Prostate gland (tissue), 2 donors: ENCODE results near the gene PUS10. TPM values are rescaled to one million over a fixed set of nuclear protein-coding genes. Genes with fewer than 3 reads are reported as not detected.
"Not testable (repeated sequence)": the region's sequence is repeated elsewhere in the genome, so short reads cannot be mapped to it uniquely, and the experiment has no call there.

Experiments used
- DNase-seq: peaks from one replicate; pipeline ENCODE4 v3.0.0-alpha.2; 2019; ENCODE audit warnings: low spot score
- H3K27ac ChIP-seq, 2 donors: fragments of 200-600 bp; sonication (generic); 2 replicates each; pipeline ENCODE4 v1.5.1; 2017 to 2019
- H3K27me3 ChIP-seq: fragments of 200-600 bp; sonication (generic); replicated peaks from 2 replicates; pipeline ENCODE4 v1.5.1; 2019; ENCODE audit not compliant: insufficient read depth
- H3K36me3 ChIP-seq, 2 donors: fragments of 200-600 bp; sonication (generic); 1 replicate in 1 of 2; 2 replicates in 1 of 2; pipeline versions ENCODE4 v1.5.1 to v1.8.1; 2017 to 2019
- H3K4me1 ChIP-seq: fragments of 200-600 bp; sonication (generic); replicated peaks from 2 replicates; pipeline ENCODE4 v1.5.1; 2019
- H3K4me3 ChIP-seq, 2 donors: fragments of 200-600 bp; sonication (generic); 2 replicates each; pipeline ENCODE4 v1.5.1; 2017 to 2019
- H3K9me3 ChIP-seq: fragments of 200-600 bp; sonication (generic); 2 replicates; pipeline ENCODE4 v1.5.1; 2017
- POLR2A ChIP-seq: fragments of 450-650 bp; IDR thresholded peaks from one replicate; pipeline ENCODE4 v1.6.1; 2016; ENCODE audit warnings: antibody characterized with exemption, mild to moderate bottlenecking
- POLR2AphosphoS5 ChIP-seq: sonication (generic); formaldehyde crosslinking; IDR thresholded peaks from one replicate; pipeline ENCODE4 v1.6.1; 2017; ENCODE audit warnings: antibody characterized with exemption
- WGBS: methylation state at CpG from one replicate; pipeline ENCODE4 v1.1.5; 2018; 5-methylcytosine and 5-hydroxymethylcytosine counted together
- intact Hi-C: fragments of 100-400 bp; cut with DNase I; formaldehyde crosslinking; loops from one replicate; pipeline ENCODE4 v1.14.2; 2022
- total RNA-seq, 2 donors: library from RNA; depleted of rRNA; stranded (reverse); fragments of >200 nt; gene quantifications; one replicate each; pipeline ENCODE4 v1.1.0, GENCODE V29; 2016
- TF ChIP-seq, protein P1 (sequence below), 4 experiments: fragments of 200-600 bp in 2 of 4; fragments of 450-650 bp in 2 of 4; sonication (generic) in 2 of 4; IDR thresholded peaks; 1 replicate in 3 of 4; 2 replicates in 1 of 4; pipeline ENCODE4 v1.5.1; 2016 to 2019; ENCODE audit warnings: antibody characterized with exemption in 4 of 4, mild to moderate bottlenecking in 2 of 4, moderate library complexity in 2 of 4

The PUS10 gene
- total RNA-seq, 2 donors from 2014 or later = 5.6 to 10.1 TPM

DNA sequence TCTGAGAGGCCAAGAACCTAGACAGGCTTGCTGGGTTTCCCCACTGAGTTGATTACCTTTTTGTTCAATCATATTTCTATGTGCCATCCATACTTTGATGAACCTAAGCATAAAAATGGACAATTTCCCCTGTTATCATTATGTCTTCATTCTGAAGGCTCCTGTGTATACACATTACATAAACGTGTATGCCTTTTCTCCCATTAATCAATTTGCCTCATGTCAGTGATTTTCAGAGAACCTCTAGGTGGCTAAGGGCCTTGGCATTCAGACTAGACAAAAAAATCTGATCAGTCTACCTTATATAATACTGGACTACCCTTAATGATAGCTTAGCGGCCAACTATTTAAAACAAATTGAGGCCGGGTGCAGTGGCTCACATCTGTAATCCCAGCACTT, 4.7 kb downstream of the PUS10 start:
- no peaks in the 10 kb centered on the region for H3K36me3 ChIP-seq
- no peaks in the 10 kb centered on the region for H3K9me3 ChIP-seq
- H3K27me3 ChIP-seq = no peaks in the 10 kb centered on the region
- no peak overlapping the region for H3K4me3 ChIP-seq
- TF ChIP-seq, protein P1, sequence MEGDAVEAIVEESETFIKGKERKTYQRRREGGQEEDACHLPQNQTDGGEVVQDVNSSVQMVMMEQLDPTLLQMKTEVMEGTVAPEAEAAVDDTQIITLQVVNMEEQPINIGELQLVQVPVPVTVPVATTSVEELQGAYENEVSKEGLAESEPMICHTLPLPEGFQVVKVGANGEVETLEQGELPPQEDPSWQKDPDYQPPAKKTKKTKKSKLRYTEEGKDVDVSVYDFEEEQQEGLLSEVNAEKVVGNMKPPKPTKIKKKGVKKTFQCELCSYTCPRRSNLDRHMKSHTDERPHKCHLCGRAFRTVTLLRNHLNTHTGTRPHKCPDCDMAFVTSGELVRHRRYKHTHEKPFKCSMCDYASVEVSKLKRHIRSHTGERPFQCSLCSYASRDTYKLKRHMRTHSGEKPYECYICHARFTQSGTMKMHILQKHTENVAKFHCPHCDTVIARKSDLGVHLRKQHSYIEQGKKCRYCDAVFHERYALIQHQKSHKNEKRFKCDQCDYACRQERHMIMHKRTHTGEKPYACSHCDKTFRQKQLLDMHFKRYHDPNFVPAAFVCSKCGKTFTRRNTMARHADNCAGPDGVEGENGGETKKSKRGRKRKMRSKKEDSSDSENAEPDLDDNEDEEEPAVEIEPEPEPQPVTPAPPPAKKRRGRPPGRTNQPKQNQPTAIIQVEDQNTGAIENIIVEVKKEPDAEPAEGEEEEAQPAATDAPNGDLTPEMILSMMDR (IDR thresholded peaks at IDR 0.05) = no peak
- no peak for TF ChIP-seq POLR2AphosphoS5
- TF ChIP-seq POLR2A = no peak
- intact Hi-C loops = no loop called here
- H3K27ac ChIP-seq = no peak overlapping the region
- 67% methylated on average over 3 of the region's 3 CpGs for WGBS
- H3K4me1 ChIP-seq = no peaks in the 10 kb centered on the region
- DNase-seq = no peak

DNA sequence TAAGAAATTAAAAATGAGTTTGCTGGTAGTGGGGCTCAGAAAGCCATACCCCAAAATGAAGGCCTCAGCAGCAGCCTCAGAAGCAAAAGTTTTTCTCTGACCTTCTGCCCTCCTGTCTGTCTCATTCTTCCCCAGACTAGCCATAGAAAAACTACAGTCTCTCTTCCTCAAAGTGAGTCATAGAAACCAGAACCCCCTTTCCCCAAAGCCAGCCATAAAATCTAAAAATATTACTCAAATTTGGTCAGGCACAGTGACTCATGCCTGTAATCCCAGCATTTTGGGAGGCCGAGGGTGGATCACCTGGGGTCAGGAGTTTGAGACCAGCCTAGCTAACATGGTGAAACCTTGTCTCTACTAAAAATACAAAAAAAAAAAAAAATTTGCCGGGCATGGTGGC, 5.8 kb downstream of the PUS10 start:
- WGBS = 64% methylated on average over 2 of the region's 2 CpGs
- H3K36me3 ChIP-seq, H3K4me3 ChIP-seq, DNase-seq, H3K27me3 ChIP-seq, H3K4me1 ChIP-seq, H3K27ac ChIP-seq, H3K9me3 ChIP-seq, intact Hi-C loops: not testable (repeated sequence)

DNA sequence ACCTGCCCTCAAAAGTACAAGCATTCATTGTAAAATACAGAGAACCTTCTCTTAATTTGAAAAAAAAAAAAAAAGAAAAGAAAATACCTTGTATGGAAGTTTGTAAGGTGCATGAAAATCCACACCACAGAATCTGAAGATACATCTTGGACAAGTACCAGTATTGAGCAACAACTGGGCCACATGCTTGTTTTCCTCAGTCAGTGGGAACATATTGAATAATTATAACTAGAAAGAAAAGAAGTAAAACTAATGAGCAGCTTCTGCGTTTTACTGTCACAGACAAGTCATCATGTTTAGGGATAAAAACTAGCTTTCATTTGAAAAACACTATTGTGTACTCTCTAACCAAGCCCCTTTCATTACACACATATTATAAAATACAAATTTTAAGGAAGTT, 6.4 kb downstream of the PUS10 start:
- Histone ChIP-seq H3K4me3 (no peak overlapping the region), H3K27me3 (no peaks in the 10 kb centered on the region), H3K36me3 (no peaks in the 10 kb centered on the region), H3K9me3 (no peaks in the 10 kb centered on the region), H3K4me1 (no peaks in the 10 kb centered on the region), H3K27ac (no peak overlapping the region)
- intact Hi-C loops = no loop called here
- no peak for DNase-seq
- TF ChIP-seq POLR2A (no peak), POLR2AphosphoS5 (peak; percentile 24)
- 67% methylated on average over 1 of the region's 1 CpG for WGBS

DNA sequence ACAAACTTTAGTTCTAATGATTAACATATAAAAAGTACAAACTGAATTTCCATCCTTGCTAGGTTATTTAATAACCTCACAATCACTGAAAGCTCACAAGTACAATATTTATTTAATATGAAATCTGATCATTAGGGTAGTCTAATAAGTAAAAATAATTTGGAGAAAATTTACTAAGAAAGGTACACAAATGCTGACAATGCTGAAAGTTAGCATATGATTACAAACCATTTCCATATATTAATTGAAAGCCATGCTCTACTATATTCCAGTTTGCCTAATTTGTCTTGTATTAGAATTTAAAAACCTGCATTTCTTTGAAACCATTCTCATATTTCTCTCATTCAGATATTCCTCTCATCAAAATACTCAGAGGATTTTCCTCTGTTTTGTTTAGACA, 8.7 kb downstream of the PUS10 start:
- Histone ChIP-seq H3K4me1 (no peaks in the 10 kb centered on the region), H3K9me3 (no peaks in the 10 kb centered on the region), H3K36me3 (no peaks in the 10 kb centered on the region), H3K27me3 (no peaks in the 10 kb centered on the region), H3K4me3 (no peak overlapping the region), H3K27ac (no peak overlapping the region)
- intact Hi-C loops = no loop called here
- TF ChIP-seq, protein P1 (IDR thresholded peaks at IDR 0.05) = no peak
- TF ChIP-seq POLR2A = no peak
- TF ChIP-seq POLR2AphosphoS5 = no peak
- DNase-seq = no peak

DNA sequence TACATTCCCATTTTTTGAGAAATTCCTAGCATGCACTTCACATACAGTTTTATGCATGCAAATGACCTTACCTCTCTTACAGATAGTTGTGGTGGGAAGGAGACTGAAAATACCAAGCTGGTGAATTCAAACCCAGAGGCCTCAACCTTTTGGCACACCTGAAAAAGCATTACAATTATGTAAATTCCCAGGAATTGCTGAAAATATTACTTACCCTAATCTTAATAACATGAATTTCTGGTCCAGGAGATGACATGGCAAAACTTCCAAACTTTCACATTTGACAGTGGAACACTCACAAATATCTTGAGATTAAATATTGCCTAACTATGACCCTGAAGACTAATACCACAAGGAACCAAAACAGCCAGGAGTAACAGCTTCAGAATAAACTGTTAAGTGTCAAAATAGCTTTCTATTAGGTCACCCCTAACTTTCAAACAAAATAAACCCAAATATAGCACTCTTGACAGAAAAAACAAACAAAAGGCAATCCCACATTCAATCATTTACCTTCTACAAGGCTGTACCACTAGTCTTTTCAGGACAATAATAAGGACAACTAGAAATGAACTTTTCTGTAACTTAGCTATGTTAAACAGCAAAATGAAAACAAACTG, 11.5 kb downstream of the PUS10 start:
- H3K4me3 ChIP-seq = no peak overlapping the region
- H3K27ac ChIP-seq = no peak overlapping the region
- TF ChIP-seq POLR2AphosphoS5 (no peak), POLR2A (no peak)
- TF ChIP-seq, protein P1 (IDR thresholded peaks at IDR 0.05) = no peak
- DNase-seq = no peak
- H3K4me1 ChIP-seq = no peaks in the 10 kb centered on the region
- H3K9me3 ChIP-seq = no peaks in the 10 kb centered on the region
- H3K27me3 ChIP-seq = no peaks in the 10 kb centered on the region
- intact Hi-C loops = no loop called here
- H3K36me3 ChIP-seq = no peaks in the 10 kb centered on the region

DNA sequence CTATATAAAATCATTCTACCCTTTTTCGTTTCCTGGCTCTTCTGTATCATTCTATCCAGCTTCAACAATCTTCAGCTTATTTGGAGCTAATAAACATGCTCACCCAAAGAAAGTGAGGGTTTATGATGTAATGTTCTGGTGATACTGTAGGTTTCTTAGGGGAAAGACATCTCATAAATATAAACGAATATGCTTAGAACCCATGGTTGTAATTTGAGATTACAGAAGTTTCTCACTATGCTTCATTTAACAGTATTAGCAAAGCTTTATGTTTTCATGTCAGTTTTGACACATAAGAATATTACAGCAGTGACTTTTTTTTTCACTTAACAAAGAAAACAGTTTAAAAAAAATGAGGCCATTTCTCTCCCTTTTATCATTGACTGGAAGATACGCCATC, 12.3 kb downstream of the PUS10 start:
- H3K4me1 ChIP-seq = no peaks in the 10 kb centered on the region
- H3K27ac ChIP-seq = no peak overlapping the region
- H3K27me3 ChIP-seq = no peaks in the 10 kb centered on the region
- H3K4me3 ChIP-seq = no peak overlapping the region
- no peaks in the 10 kb centered on the region for H3K36me3 ChIP-seq
- TF ChIP-seq POLR2A (no peak), POLR2AphosphoS5 (no peak)
- TF ChIP-seq, protein P1 (IDR thresholded peaks at IDR 0.05) = no peak
- H3K9me3 ChIP-seq = no peaks in the 10 kb centered on the region
- intact Hi-C loops = no loop called here
- 86% methylated on average over 3 of the region's 3 CpGs for WGBS
- DNase-seq = no peak
